NCI-H460 (cell line): ENCODE data around the gene ASIC1. TPM values are rescaled to one million over a fixed set of nuclear protein-coding genes. Genes with fewer than 3 reads are reported as not detected.

Experiments
- DNase-seq: peaks from one replicate; pipeline ENCODE4 v3.0.0-alpha.2; 2016; ENCODE audit warnings: low read depth; ENCODE audit errors: extremely low read depth
- total RNA-seq: library from RNA; depleted of rRNA; stranded (reverse); fragments of >200 nt; shearing (Covaris generic); gene quantifications from 2 replicates; pipeline ENCODE4 v1.2.3, GENCODE V29; 2014; rRNA removed

ASIC1 gene
- total RNA-seq, 1 experiment from 2014 or later = 6.0 TPM

GRCh38 chr12:50132505-50133135, 75.2 kb downstream of the ASIC1 start:
- peak; percentile 31 for DNase-seq

Other genes with a start within 250 kb of the ASIC1 start
- gene NCKAP5L, start 229.2 kb upstream of the ASIC1 start, total RNA-seq = 7.2 and 7.5 TPM in 2 replicates
- gene BCDIN3D, start 214.5 kb upstream of the ASIC1 start, total RNA-seq = 8.5 and 9.1 TPM in 2 replicates
- 0.06 and 0.45 TPM in 2 replicates for gene FAIM2, start 153.7 kb upstream of the ASIC1 start, total RNA-seq
- gene AQP2, start 106.9 kb upstream of the ASIC1 start, total RNA-seq = not detected in 2 replicates
- not detected in 2 replicates for gene AQP5, start 95.7 kb upstream of the ASIC1 start, total RNA-seq
- gene AQP6, start 84.6 kb upstream of the ASIC1 start, total RNA-seq = 0.17 and 0.32 TPM in 2 replicates
- gene RACGAP1, start 32.1 kb upstream of the ASIC1 start, total RNA-seq = 77.2 and 90.6 TPM in 2 replicates
- 70.4 and 77.0 TPM in 2 replicates for gene SMARCD1, start 27.7 kb downstream of the ASIC1 start, total RNA-seq
- 0.07 TPM in 1 of 2 replicates, not detected in the other for gene GPD1, start 46.4 kb downstream of the ASIC1 start, total RNA-seq
- gene COX14, start 54.6 kb downstream of the ASIC1 start, total RNA-seq = 40.8 and 53.7 TPM in 2 replicates
- gene CERS5, start 109.8 kb downstream of the ASIC1 start, total RNA-seq = 29.8 and 35.7 TPM in 2 replicates
- 39.3 and 40.9 TPM in 2 replicates for gene LIMA1, start 225.9 kb downstream of the ASIC1 start, total RNA-seq